ENCODE data around the gene ZNF488.

The ZNF488 gene

GRCh38 chr10:47333532-47333931, 50.6 kb downstream of the ZNF488 start:
- H3K4me3 ChIP-seq (ENCODE audit: control insufficient read depth in 1 of 7, extremely low read depth in 1 of 7, insufficient read depth in 4 of 7, low read depth in 2 of 7, low read length in 6 of 7): no peak overlapping the region
- WGBS (ENCODE audit: insufficient coverage): no CpG with 5 or more reads among the region's 6 CpGs
- H3K36me3 ChIP-seq (ENCODE audit: control insufficient read depth in 4 of 4, insufficient read depth in 4 of 4, low read length in 3 of 4): no peaks in the 10 kb centered on the region
- ChIA-PET CTCF (no interaction called here), POLR2A (no interaction called here)
- peaks cover 0 to 4% (median 0%) of the 10 kb centered on the region in 5 experiments for H3K27me3 ChIP-seq (replicated peaks in 2 of 5; ENCODE audit: control insufficient read depth in 4 of 5, insufficient read depth in 5 of 5, low read length in 4 of 5)
- no peaks in the 10 kb centered on the region for H3K9me3 ChIP-seq (ENCODE audit: control extremely low read depth in 1 of 5, control insufficient read depth in 4 of 5, insufficient read depth in 2 of 5, low read depth in 1 of 5, low read length in 4 of 5)
- no peak for DNase-seq
- H3K27ac ChIP-seq (ENCODE audit: insufficient read depth in 1 of 2, low read depth in 1 of 2, low read length in 2 of 2, poor library complexity in 1 of 2, severe bottlenecking in 2 of 2): no peak overlapping the region
- H3K4me1 ChIP-seq (ENCODE audit: control extremely low read depth in 1 of 4, control insufficient read depth in 4 of 4, insufficient read depth in 4 of 4, low read length in 3 of 4): no peaks in the 10 kb centered on the region

- 100% methylated on average over 1 of the region's 3 CpGs for WGBS (ENCODE audit: insufficient coverage)
- Histone ChIP-seq H3K27me3 (replicated peaks in 2 of 5; ENCODE audit: control insufficient read depth in 4 of 5, insufficient read depth in 5 of 5, low read length in 4 of 5) (peaks cover 0 to 4% (median 0%) of the 10 kb centered on the region in 5 experiments), H3K27ac (ENCODE audit: insufficient read depth in 1 of 2, low read depth in 1 of 2, low read length in 2 of 2, poor library complexity in 1 of 2, severe bottlenecking in 2 of 2) (no peak overlapping the region), H3K36me3 (ENCODE audit: control insufficient read depth in 4 of 4, insufficient read depth in 4 of 4, low read length in 3 of 4) (no peaks in the 10 kb centered on the region), H3K4me3 (ENCODE audit: control insufficient read depth in 1 of 7, extremely low read depth in 1 of 7, insufficient read depth in 4 of 7, low read depth in 2 of 7, low read length in 6 of 7) (no peak overlapping the region), H3K4me1 (ENCODE audit: control extremely low read depth in 1 of 4, control insufficient read depth in 4 of 4, insufficient read depth in 4 of 4, low read length in 3 of 4) (no peaks in the 10 kb centered on the region), H3K9me3 (ENCODE audit: control extremely low read depth in 1 of 5, control insufficient read depth in 4 of 5, insufficient read depth in 2 of 5, low read depth in 1 of 5, low read length in 4 of 5) (no peaks in the 10 kb centered on the region)
- POLR2A ChIA-PET: no interaction called here
- CTCF ChIA-PET: no interaction called here
- DNase-seq: no peak
Measured at GRCh38 chr10:47332946-47333345, 51.1 kb downstream of the ZNF488 start.

GRCh38 chr10:47332371-47332770, 51.7 kb downstream of the ZNF488 start:
- DNase-seq: no peak
- no peaks in the 10 kb centered on the region for H3K36me3 ChIP-seq (ENCODE audit: control insufficient read depth in 4 of 4, insufficient read depth in 4 of 4, low read length in 3 of 4)
- peaks cover 0 to 4% (median 0%) of the 10 kb centered on the region in 5 experiments for H3K27me3 ChIP-seq (replicated peaks in 2 of 5; ENCODE audit: control insufficient read depth in 4 of 5, insufficient read depth in 5 of 5, low read length in 4 of 5)
- ChIA-PET CTCF (no interaction called here), POLR2A (no interaction called here)
- no peak overlapping the region for H3K4me3 ChIP-seq (ENCODE audit: control insufficient read depth in 1 of 7, extremely low read depth in 1 of 7, insufficient read depth in 4 of 7, low read depth in 2 of 7, low read length in 6 of 7)
- no peaks in the 10 kb centered on the region for H3K9me3 ChIP-seq (ENCODE audit: control extremely low read depth in 1 of 5, control insufficient read depth in 4 of 5, insufficient read depth in 2 of 5, low read depth in 1 of 5, low read length in 4 of 5)
- WGBS (ENCODE audit: insufficient coverage): 88% methylated on average over 3 of the region's 3 CpGs
- H3K27ac ChIP-seq (ENCODE audit: insufficient read depth in 1 of 2, low read depth in 1 of 2, low read length in 2 of 2, poor library complexity in 1 of 2, severe bottlenecking in 2 of 2): no peak overlapping the region
- H3K4me1 ChIP-seq (ENCODE audit: control extremely low read depth in 1 of 4, control insufficient read depth in 4 of 4, insufficient read depth in 4 of 4, low read length in 3 of 4): no peaks in the 10 kb centered on the region

GRCh38 chr10:47331954-47332353, 52.1 kb downstream of the ZNF488 start:
- Histone ChIP-seq H3K36me3 (ENCODE audit: control insufficient read depth in 4 of 4, insufficient read depth in 4 of 4, low read length in 3 of 4) (no peaks in the 10 kb centered on the region), H3K27me3 (replicated peaks in 2 of 5; ENCODE audit: control insufficient read depth in 4 of 5, insufficient read depth in 5 of 5, low read length in 4 of 5) (peaks cover 0 to 4% (median 0%) of the 10 kb centered on the region in 5 experiments), H3K4me1 (ENCODE audit: control extremely low read depth in 1 of 4, control insufficient read depth in 4 of 4, insufficient read depth in 4 of 4, low read length in 3 of 4) (no peaks in the 10 kb centered on the region), H3K9me3 (ENCODE audit: control extremely low read depth in 1 of 5, control insufficient read depth in 4 of 5, insufficient read depth in 2 of 5, low read depth in 1 of 5, low read length in 4 of 5) (no peaks in the 10 kb centered on the region), H3K4me3 (ENCODE audit: control insufficient read depth in 1 of 7, extremely low read depth in 1 of 7, insufficient read depth in 4 of 7, low read depth in 2 of 7, low read length in 6 of 7) (no peak overlapping the region), H3K27ac (ENCODE audit: insufficient read depth in 1 of 2, low read depth in 1 of 2, low read length in 2 of 2, poor library complexity in 1 of 2, severe bottlenecking in 2 of 2) (no peak overlapping the region)
- CTCF ChIA-PET: no interaction called here
- POLR2A ChIA-PET: no interaction called here
- 100% methylated on average over 6 of the region's 7 CpGs for WGBS (ENCODE audit: insufficient coverage)
- DNase-seq: no peak

GRCh38 chr10:47331491-47331890, 52.6 kb downstream of the ZNF488 start:
- Histone ChIP-seq H3K27ac (ENCODE audit: insufficient read depth in 1 of 2, low read depth in 1 of 2, low read length in 2 of 2, poor library complexity in 1 of 2, severe bottlenecking in 2 of 2) (no peak overlapping the region), H3K36me3 (ENCODE audit: control insufficient read depth in 4 of 4, insufficient read depth in 4 of 4, low read length in 3 of 4) (no peaks in the 10 kb centered on the region), H3K27me3 (replicated peaks in 2 of 5; ENCODE audit: control insufficient read depth in 4 of 5, insufficient read depth in 5 of 5, low read length in 4 of 5) (peaks cover 0 to 4% (median 0%) of the 10 kb centered on the region in 5 experiments), H3K4me1 (ENCODE audit: control extremely low read depth in 1 of 4, control insufficient read depth in 4 of 4, insufficient read depth in 4 of 4, low read length in 3 of 4) (no peaks in the 10 kb centered on the region), H3K4me3 (ENCODE audit: control insufficient read depth in 1 of 7, extremely low read depth in 1 of 7, insufficient read depth in 4 of 7, low read depth in 2 of 7, low read length in 6 of 7) (no peak overlapping the region), H3K9me3 (ENCODE audit: control extremely low read depth in 1 of 5, control insufficient read depth in 4 of 5, insufficient read depth in 2 of 5, low read depth in 1 of 5, low read length in 4 of 5) (no peaks in the 10 kb centered on the region)
- POLR2A ChIA-PET: no interaction called here
- no peak for DNase-seq
- CTCF ChIA-PET: no interaction called here
- WGBS (ENCODE audit: insufficient coverage): 100% methylated on average over 3 of the region's 9 CpGs

GRCh38 chr10:47330804-47331203, 53.3 kb downstream of the ZNF488 start:
- 88% methylated on average over 2 of the region's 3 CpGs for WGBS (ENCODE audit: insufficient coverage)
- ChIA-PET CTCF (no interaction called here), POLR2A (no interaction called here)

GRCh38 chr10:47330366-47330765, 53.7 kb downstream of the ZNF488 start:
- CTCF ChIA-PET: no interaction called here
- no peaks in the 10 kb centered on the region for H3K4me1 ChIP-seq (ENCODE audit: control extremely low read depth in 1 of 4, control insufficient read depth in 4 of 4, insufficient read depth in 4 of 4, low read length in 3 of 4)
- H3K27ac ChIP-seq (ENCODE audit: insufficient read depth in 1 of 2, low read depth in 1 of 2, low read length in 2 of 2, poor library complexity in 1 of 2, severe bottlenecking in 2 of 2): no peak overlapping the region
- peaks cover 0 to 2% (median 0%) of the 10 kb centered on the region in 5 experiments for H3K27me3 ChIP-seq (replicated peaks in 2 of 5; ENCODE audit: control insufficient read depth in 4 of 5, insufficient read depth in 5 of 5, low read length in 4 of 5)
- no peak for DNase-seq
- no peaks in the 10 kb centered on the region for H3K36me3 ChIP-seq (ENCODE audit: control insufficient read depth in 4 of 4, insufficient read depth in 4 of 4, low read length in 3 of 4)
- WGBS (ENCODE audit: insufficient coverage): 88% methylated on average over 1 of the region's 3 CpGs
- H3K4me3 ChIP-seq (ENCODE audit: control insufficient read depth in 1 of 7, extremely low read depth in 1 of 7, insufficient read depth in 4 of 7, low read depth in 2 of 7, low read length in 6 of 7): no peak overlapping the region
- no peaks in the 10 kb centered on the region for H3K9me3 ChIP-seq (ENCODE audit: control extremely low read depth in 1 of 5, control insufficient read depth in 4 of 5, insufficient read depth in 2 of 5, low read depth in 1 of 5, low read length in 4 of 5)
- POLR2A ChIA-PET: no interaction called here

More at GRCh38 chr10:47330804-47331203, 53.3 kb downstream of the ZNF488 start:
- H3K27ac ChIP-seq (ENCODE audit: insufficient read depth in 1 of 2, low read depth in 1 of 2, low read length in 2 of 2, poor library complexity in 1 of 2, severe bottlenecking in 2 of 2): no peak overlapping the region
- H3K4me1 ChIP-seq (ENCODE audit: control extremely low read depth in 1 of 4, control insufficient read depth in 4 of 4, insufficient read depth in 4 of 4, low read length in 3 of 4): no peaks in the 10 kb centered on the region
- no peak overlapping the region for H3K4me3 ChIP-seq (ENCODE audit: control insufficient read depth in 1 of 7, extremely low read depth in 1 of 7, insufficient read depth in 4 of 7, low read depth in 2 of 7, low read length in 6 of 7)
- no peaks in the 10 kb centered on the region for H3K36me3 ChIP-seq (ENCODE audit: control insufficient read depth in 4 of 4, insufficient read depth in 4 of 4, low read length in 3 of 4)
- H3K27me3 ChIP-seq (replicated peaks in 2 of 5; ENCODE audit: control insufficient read depth in 4 of 5, insufficient read depth in 5 of 5, low read length in 4 of 5): peaks cover 0 to 4% (median 0%) of the 10 kb centered on the region in 5 experiments
- H3K9me3 ChIP-seq (ENCODE audit: control extremely low read depth in 1 of 5, control insufficient read depth in 4 of 5, insufficient read depth in 2 of 5, low read depth in 1 of 5, low read length in 4 of 5): no peaks in the 10 kb centered on the region
- no peak for DNase-seq

Data from common myeloid progenitor, CD34-positive (primary cell).